Measurements from ENCODE around the gene RC3H1. TPM values are rescaled to one million over a fixed set of nuclear protein-coding genes. Genes with fewer than 3 reads are reported as not detected.

RC3H1 gene
- total and polyA plus RNA-seq, 2 of the 8 experiments (the other 6 are each of a cell fraction or from before 2014, with no cell fraction given): 7.4 to 32.2 TPM

GRCh38 chr1:173916667-173917066 is 105.5 kb downstream of the RC3H1 start (continued):
- no peak for TF ChIP-seq RFX5 (IDR thresholded peaks at IDR 0.05; ENCODE audit: borderline replicate concordance, low read depth, low read length)
- TF ChIP-seq ATF2 (IDR thresholded peaks at IDR 0.05; ENCODE audit: low read length): no peak

Measured in H1 (cell line).